DMS114 treated with DMSO at 0.1 percent for 48 hours (cell line): Measurements from ENCODE around the gene ACOXL.
"Not testable (repeated sequence)": the region's sequence is repeated elsewhere in the genome, so short reads cannot be mapped to it uniquely, and the experiment has no call there.

Experiments
- DNase-seq: peaks from one replicate; lab custom pipeline; 2025; ENCODE audit not compliant: unreplicated experiment; lab: John Stamatoyannopoulos, UW

ACOXL gene

DNA sequence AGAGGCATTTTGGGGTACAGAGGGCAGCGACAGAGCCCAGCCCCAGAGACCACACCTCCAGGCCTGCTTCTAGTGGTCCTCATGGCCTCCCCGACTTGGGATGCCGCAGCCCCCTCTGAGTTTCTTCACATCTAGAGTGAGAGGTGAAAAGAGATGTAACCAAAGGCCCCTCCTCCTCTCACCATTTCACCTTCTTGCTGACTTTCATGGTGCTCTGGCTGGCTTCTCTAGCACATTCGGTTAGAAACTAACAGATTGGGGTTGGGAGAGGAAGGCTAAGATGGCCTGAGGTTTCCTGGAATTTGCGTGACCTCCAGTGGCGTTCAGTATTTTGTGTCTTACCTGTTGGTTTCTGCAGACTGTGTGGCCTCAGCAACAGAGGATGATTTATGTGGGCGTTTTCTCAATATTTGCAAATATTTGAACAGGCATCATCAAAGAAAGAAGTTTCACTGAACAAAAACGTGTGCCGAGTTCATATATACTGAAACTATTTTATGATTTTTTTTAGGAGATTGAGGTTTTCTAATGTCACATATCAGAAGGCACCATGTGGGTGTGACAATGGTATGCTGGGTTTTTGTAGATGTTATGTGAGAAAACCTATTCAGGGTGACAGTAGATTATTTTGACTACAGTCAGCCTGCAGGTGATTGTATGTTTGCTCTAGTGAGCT is 318.5 kb downstream of the ACOXL start:
- DNase-seq = no peak

DNA sequence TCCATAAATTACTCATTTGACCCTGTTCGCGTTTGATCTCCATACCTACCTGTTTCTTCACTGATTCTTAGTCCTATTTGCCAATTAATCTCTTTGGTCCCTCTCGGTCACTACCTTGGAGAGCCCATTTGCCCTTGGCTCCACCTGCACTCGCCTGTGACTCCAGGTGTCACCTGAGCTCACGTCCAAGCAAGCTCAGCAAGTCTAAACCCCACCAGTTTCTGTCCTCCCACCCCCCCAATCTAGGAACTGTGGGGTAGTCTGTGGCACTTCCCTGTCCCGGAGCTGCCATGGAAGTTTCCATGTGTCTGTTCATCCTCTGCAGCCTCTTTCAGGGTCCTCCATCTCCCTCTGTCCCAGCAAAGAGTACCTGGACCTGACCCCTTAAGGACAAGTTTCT is 320.2 kb downstream of the ACOXL start:
- DNase-seq = no peak

DNA sequence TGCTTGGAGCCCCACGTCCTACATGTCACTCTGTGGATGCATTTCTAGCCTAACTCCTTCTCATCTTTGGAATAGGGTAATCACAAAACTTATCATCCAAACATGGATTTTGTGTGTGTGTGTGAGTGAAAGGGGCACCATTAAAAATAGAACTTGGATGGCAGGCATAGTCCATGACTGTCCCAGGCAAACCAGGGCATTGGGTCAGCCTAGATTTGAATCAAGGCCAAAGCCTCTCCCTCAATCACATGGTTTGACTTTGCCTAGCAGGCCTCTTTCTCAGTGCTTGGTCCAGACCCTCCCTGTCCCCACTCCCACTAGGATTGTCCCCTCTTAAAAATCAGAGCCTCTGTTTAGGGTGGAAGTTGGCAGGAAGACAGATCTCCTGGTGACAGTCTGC is 320.9 kb downstream of the ACOXL start:
- no peak for DNase-seq

DNA sequence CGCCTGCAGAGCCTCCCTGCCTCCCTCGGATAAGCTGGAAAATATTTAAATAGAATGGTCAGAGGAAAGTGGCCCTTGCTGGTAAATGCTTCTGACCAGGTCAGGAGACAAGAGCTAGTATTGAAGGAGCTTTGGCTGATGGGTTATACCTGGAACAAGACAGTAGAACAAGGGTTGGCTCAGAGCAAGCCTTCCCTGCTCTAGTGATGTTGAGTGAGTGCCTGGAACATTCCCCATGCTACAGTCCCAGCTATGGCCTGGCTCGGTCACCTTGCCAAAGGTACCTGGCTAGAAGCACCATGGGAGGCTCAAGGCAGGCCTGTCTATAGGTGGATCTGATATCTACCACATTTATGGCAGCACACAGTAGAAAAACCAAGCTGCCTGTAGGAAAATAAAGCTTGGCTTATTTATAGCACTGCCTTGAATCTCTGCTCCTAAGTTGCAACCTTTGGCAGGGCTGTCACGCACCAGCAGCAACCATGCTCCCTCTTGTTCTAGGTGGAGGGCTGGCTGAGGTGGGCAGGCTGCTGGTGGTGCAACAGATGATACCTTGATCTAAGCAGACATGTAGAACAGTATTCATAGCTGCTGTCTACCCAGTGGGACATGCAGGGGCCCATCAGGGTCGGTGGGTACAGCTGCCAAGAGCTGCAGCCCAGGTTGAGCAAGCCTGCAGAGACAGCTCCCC is 321.6 kb downstream of the ACOXL start:
- no peak for DNase-seq

DNA sequence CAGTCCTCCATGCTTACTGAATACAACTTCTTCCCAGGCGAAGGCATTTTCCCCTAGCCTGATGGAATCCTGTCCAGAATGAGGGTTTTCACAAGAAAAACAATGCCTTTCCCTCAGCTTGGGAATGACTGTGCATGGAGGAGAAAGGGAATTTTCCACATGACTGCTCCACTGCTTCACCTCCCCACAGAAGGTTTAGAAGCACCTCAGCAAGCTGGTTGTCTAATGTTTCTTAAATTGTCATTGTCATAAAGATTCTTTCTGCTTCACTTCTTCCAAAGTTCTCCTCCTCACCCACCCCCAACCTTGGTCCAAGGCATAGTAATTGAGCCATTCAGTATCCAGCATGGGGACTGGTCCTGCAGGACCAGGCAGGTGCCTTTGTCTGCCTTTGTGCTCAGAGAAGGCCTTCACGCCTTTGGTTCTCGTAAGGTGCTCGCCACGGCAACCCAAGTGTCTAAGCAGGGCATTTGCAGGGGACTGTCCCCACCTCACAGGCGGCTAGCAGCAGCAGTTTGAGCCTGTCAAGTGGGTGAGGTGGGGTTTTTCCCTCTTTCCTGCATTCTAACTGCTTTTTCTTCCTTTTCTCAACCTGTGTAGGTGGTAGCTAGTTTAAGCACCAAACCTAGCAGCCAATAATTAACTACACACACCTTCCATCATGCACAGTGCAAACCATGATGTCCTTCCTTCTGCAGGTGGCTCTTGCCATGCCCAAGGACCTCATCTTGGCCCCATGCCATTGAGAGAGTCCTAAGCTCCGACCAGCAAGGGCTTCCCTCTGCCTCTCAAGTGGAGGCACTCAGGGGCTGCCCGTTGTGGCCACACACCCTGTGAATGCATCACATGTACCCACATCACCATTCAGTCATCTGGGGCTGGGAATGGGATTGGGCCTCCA is 322.7 kb downstream of the ACOXL start:
- DNase-seq = no peak

DNA sequence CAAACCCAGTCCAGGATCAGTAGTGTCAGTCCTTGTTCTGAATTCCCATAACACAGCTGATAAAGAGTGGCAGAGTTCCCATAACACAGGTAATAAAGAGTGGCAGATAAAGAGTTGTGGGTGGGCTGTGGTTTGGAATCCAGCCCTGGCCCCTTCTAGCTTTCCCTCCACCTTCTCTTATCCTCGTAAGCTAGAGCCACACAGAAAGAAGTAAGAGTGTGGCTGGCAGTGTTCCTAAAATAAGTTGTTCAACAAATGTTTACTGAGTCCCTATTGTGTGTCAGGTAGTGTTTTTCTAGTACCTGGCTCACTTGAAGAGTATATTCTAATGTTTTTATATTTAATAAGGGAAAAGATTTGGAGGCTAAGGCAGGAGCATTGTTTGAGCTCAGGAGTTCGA is 323.4 kb downstream of the ACOXL start:
- DNase-seq = no peak

DNA sequence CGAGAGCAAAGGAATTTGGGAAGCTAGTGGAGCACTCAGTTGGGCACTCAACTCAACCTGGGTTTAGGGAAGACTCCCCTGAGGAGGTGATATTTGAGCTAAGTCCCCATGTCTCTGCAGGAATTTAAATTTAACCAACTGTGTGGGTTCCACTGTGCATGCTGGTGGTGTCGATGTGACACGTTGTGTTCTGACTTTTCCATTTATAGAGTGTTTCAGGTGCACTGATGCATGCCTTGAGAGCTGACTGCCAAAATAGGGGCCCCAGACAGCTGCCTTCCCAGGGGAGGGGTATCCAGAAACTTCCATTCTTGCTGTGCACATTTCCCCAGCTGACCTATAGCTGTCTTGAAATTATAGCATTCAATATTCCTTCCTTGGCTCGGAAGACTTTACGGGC is 324.7 kb downstream of the ACOXL start:
- no peak for DNase-seq

DNA sequence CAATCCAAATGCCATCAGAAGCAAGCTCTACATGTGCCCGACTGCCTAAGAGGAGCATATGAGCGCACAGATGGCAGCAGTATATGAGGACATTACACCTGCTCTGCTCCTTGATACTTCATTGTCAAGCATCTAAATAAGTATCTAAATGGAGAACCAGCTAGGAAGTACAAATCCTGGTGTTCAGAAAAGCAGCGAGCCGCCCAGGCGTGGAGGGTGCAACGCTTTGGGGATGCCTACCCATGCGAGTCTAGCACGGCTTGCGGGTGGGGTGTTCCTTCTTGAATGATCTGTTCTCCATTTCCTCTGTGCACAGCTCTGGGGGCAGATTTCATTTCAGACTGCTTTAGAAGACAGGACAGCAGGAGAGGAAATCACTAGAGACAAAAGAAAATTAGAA is 325.3 kb downstream of the ACOXL start:
- no peak for DNase-seq

DNA sequence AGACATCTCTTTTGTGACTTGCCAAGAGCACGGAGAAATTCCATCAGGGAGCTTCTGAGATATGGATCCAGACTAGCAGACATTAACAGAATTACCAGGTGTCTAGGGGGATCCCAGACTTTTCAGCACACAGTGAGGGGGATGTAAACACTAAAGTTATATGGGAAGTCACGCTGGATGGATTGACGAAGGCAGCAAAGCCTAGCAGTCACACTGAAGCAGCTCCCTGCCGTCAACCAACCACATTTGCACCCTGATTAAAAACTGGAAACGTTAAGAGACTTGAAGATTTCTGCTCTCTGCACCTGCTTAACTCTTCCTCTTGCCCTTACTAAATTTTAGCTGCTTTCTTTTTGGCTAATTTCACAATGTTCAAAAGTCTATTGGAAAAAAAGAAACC is 325.9 kb downstream of the ACOXL start:
- DNase-seq = no peak

DNA sequence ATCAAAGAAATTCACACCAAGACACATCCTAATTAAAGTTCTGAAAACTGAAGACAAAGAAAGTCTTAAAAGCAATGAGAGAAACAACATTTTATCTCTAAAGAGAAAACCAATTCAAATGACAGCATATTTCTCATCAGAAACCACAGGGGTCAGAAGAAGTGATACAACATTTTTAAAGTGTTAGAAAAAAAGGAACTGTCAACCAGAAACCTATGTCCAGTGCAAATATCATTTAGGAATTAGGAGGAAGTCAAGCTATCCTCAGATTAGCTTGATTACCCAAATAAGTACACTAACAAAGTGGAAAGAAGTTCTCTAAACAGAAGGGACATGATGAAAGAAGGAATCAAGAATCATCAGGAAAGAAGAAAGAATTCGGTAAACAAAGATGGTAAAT is 328.8 kb downstream of the ACOXL start:
- DNase-seq = no peak

DNA sequence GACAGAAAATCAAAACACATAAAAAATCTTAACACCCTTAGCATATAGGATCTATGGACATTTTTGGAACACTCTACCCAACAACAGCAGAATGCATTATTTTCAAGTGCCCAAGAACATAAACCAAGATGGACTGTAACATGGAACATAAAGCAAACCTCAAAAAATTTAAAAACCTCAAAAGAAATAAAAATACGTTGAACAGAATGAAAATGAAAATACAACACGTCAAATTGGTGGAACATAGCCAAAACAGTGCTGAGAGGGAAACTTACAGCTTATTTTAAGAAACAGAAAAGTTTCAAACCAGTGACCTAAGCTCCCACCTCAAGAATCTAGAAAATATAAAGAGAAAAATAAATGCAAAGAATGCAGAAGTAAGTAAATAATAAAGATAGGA is 330.0 kb downstream of the ACOXL start:
- no peak for DNase-seq

DNA sequence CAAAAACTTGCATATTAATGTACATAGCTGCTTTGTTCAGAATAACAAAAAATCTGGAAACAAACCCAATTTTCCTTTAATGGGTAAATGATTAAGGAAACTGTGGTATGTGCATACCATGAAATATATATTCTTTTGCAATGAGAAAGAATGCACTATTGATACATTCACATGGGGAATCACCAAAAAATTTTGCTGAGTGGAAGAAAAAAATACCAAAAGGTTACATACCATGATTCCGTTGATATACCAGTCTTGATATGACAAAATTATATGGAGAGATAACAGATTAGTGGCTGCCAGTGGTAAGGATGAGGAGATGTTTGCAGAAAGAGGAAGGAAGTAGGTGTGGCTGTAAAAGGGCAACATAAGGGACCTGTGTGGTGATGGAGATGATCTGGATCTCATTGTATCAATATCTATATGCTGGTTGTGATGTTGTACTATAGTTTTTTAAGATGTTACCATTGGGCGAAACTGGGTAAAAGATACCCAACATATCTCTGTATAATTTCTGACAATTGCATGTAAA is 333.8 kb downstream of the ACOXL start:
- DNase-seq = no peak

DNA sequence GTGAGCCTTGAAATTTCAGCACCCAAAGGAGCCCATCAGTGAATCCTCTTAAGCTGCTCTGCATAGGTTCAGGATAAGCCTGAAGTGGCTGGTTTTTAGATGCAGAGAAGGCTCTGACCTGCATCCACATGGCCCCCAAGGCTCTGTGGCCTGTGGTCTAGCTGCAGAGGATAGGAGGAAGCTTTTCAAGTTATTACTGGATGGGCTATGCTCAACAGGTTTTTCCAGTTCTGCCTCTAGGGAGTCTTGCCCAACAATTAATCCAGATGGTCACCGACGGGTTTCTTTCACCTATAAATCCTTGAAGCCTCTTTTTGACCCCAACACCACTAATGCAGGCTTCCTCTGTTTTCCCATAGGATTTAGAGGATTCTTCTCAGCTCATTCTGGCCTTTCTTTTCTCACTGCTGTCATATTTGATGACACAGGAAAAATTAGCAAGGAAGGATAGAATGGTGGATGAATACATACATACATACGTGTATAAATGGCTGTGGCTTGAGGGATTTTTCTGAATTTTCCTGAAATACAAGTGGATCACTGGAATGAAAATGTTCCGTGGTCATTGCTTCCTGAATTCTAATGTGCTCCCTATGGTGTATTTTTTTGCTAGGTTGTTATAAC is 336.2 kb downstream of the ACOXL start:
- no peak for DNase-seq

DNA sequence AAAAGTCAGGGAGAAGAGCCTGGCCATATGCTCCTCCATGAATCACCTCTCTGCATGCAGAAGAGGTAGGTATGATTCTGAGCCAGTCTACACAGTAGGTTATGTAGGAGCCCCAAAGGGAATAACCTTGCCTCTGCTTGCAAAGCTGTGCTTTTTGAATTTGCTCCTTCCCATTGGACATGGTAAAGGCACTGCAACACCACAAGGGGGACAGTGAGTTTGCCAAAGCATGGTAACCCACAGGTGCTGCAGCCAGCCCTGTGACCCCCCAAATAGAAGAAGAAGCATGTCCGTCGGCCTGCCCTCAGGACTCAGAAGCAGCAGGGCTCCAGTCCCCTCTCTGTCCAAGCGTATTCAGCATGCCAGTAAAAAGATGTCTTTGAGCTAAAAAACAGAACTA is 337.3 kb downstream of the ACOXL start:
- DNase-seq = no peak

DNA sequence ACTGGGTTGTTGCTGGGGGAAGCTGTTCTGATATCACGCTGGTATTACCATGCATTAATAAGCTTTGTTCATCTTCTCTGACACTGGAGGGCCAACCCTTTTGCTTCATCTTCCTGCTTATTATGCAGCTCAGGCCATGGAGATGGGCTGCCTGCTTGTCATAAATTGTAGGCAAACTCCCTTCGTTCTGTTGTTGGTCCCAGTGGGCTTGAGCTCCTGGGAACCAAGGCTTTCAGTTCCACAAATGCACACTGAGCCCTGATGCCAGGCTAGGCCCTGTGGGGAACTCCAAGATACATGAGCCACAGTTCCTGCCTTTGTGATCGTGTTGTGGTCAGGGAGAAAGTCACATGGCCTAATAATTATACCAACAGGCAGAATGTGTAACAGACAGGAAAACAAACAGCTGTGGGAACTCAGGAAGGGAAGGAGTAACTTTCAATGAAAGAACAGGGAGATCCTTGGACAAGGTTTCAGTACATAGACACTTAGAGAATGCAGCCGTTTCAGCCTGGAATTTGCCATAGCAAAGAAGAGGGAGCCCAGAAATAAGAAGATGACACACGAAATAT is 339.3 kb downstream of the ACOXL start:
- DNase-seq = no peak

DNA sequence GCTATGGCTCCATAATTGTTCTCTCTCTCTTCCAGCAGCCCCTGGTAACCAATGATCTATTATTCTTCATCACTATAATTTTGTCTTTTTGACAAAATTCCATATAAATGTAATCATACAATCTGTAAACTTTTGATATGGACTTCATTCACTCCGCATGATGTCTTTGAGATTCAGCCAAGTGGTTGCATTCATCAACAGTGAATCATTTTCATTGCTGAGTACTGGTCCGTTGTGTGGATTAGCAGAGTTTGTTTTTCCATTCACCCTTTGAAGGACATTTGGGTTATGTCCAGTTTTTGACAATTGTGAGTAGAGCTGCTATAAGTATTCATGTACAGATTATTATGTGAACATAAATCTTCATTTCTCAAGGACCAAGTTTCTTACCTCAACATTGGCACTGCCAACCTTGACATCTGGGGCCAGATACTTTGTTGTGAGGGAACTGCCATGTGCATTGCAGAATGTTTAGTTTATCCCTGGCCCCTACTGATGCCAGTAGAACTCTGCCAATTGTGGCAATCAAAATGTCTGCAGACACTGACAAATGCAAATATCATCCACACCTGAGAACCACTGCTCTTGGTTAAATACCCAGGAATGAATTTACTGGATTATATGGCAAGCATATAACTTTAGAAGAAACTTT is 340.0 kb downstream of the ACOXL start:
- DNase-seq = no peak

DNA sequence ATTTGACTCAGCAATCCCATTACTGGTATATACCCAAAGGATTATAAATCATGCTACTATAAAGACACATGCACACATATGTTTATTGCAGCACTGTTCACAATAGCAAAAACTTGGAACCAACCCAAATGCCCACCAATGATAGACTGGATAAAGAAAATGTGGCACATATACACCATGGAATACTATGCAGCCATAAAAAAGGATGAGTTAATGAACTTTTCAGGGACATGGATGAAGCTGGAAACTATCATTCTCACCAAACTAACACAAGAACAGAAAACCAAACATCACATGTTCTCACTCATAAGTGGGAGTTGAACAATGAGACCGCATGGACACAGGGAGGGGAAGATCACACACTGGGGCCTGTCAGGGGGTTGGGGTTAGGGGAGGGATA is 350.3 kb downstream of the ACOXL start:
- not testable (repeated sequence) for DNase-seq

DNA sequence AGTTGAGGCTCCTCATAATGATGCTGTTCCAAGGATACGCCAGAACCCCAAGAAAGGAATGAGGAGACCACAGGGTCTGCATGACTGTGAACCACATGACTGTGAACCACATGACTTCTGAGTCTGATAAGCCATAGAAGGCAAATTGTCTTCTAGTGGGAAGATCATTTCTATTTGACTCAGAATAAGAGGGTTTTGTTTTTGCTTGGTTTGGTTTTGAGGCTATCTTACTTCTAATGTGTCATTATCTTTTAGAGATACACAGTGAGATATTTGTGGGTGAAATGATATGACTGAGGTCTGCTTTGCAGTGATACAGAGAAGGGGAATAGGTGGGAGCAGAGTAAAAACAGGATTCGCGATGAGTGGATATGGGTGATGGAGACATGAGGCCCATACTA is 359.4 kb downstream of the ACOXL start:
- DNase-seq = no peak

DNA sequence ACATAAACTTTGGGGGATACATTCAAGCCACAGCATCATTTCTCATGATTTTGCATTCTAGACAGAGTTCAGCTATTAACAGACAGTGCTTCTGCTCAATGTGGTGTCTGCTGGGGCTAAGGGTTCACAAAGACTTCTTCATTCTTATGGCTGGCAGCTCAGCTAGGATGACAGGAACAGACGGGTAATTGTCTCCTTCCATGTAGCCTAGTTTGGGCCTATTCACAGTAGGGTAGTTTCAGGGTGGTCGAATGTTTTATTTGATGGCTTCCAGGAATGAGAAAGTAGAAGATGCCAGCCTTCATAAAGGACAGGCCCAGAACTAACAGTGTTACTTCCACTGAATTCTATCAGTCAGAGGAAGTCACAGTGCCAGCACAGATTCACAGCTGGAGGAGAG is 362.3 kb downstream of the ACOXL start:
- no peak for DNase-seq

DNA sequence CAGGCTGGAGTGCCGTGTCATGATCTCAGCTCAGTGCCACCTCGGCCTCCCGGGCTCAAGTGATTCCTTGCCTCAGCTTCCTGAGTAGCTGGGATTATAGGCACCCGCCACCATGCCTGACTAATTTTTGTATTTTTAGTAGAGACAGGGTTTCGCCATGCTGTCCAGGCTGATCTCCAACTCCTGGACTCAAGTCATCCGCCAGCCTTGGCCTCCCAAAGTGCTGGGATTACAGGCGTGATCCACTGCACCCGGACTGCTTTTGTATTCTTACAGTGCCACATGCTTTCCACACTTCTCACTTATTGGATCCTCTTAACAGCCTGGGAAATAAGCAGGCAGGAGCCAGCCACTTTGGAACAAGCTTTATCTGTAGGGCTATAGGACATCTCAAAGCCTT is 363.1 kb downstream of the ACOXL start:
- DNase-seq = no peak
